Gastroesophageal sphincter (tissue), 2 donors: ENCODE data around the gene CARF.

ENCODE experiments used
- EP300 ChIP-seq: sonication (generic); formaldehyde crosslinking; IDR thresholded peaks from one replicate; pipeline ENCODE4 v1.6.1; 2017; ENCODE audit warnings: antibody characterized with exemption, mild to moderate bottlenecking
- POLR2A ChIP-seq, 2 donors: fragments of 450-650 bp; IDR thresholded peaks; one replicate each; pipeline ENCODE4 v1.6.1; 2017; ENCODE audit warnings: antibody characterized with exemption in 2 of 2, mild to moderate bottlenecking in 2 of 2, moderate library complexity in 1 of 2
- POLR2AphosphoS5 ChIP-seq: sonication (generic); formaldehyde crosslinking; IDR thresholded peaks from one replicate; pipeline ENCODE4 v1.6.1; 2017; ENCODE audit warnings: antibody characterized with exemption

GRCh38 chr2:202933958-202934357 is 21.9 kb downstream of the CARF start:
- no peak for TF ChIP-seq POLR2AphosphoS5
- no peak for TF ChIP-seq POLR2A (IDR thresholded peaks at IDR 0.05)
- no peak for TF ChIP-seq EP300
